Lower leg skin (tissue), 4 donors: Measurements from ENCODE around the gene PALLD. TPM values are rescaled to one million over a fixed set of nuclear protein-coding genes. Genes with fewer than 3 reads are reported as not detected.
A peak's percentile ranks its signal among the peaks of the same experiment; 100 is the strongest.

Source experiments
- DNase-seq, 2 donors: peaks; one replicate each; pipeline ENCODE4 v3.0.0-alpha.2; 2019; ENCODE audit warnings: low spot score in 2 of 2
- H3K4me3 ChIP-seq: fragments of 200-600 bp; sonication (generic); 2 replicates; pipeline ENCODE4 v1.5.1; 2017; ENCODE audit warnings: mild to moderate bottlenecking, low read depth; ENCODE audit not compliant: poor library complexity, severe bottlenecking
- CTCF ChIP-seq, 3 donors: fragments of 450-650 bp; IDR thresholded peaks; one replicate each; pipeline ENCODE4 v1.5.1; 2016; ENCODE audit warnings: antibody characterized with exemption in 3 of 3, mild to moderate bottlenecking in 3 of 3, moderate library complexity in 2 of 3
- POLR2A ChIP-seq, 2 donors: fragments of 450-650 bp; IDR thresholded peaks; one replicate each; pipeline ENCODE4 v1.6.1; 2016 to 2017; ENCODE audit warnings: antibody characterized with exemption in 2 of 2, mild to moderate bottlenecking in 1 of 2, moderate library complexity in 1 of 2
- WGBS, 2 donors: methylation state at CpG; one replicate each; pipeline ENCODE4 v1.1.5; 2018; 5-methylcytosine and 5-hydroxymethylcytosine counted together
- intact Hi-C: fragments of 100-400 bp; cut with DNase I; formaldehyde crosslinking; loops from one replicate; pipeline ENCODE4 v1.15.0; 2023; ENCODE audit warnings: low total_unique reads
- total RNA-seq, 4 donors: library from RNA; depleted of rRNA; stranded (reverse); fragments of >200 nt; gene quantifications; one replicate each; pipeline ENCODE4 v1.1.0, GENCODE V29; 2016

Gene PALLD
- total RNA-seq, 4 donors from 2014 or later = 46.1 to 103 (median 77.6) TPM

GRCh38 chr4:168619266-168619631 lies 122.4 kb downstream of the PALLD start:
- intact Hi-C loops = no loop called here
- no peak for DNase-seq
- TF ChIP-seq CTCF (IDR thresholded peaks at IDR 0.05) (no peak), POLR2A (IDR thresholded peaks at IDR 0.05) (no peak)
- no peak overlapping the region for H3K4me3 ChIP-seq

GRCh38 chr4:168621806-168622589 lies 125.1 kb downstream of the PALLD start:
- peak in 1 of 2 donors; percentile 2 for DNase-seq
- intact Hi-C loops = no loop called here
- TF ChIP-seq CTCF (IDR thresholded peaks at IDR 0.05) (no peak), POLR2A (IDR thresholded peaks at IDR 0.05) (no peak)
- no peak overlapping the region for H3K4me3 ChIP-seq
- WGBS, 2 donors = 82 to 85% methylated on average over 9 of the region's 9 CpGs

GRCh38 chr4:168622600-168622999 lies 125.7 kb downstream of the PALLD start:
- TF ChIP-seq CTCF (IDR thresholded peaks at IDR 0.05) (no peak), POLR2A (IDR thresholded peaks at IDR 0.05) (no peak)
- no peak overlapping the region for H3K4me3 ChIP-seq
- DNase-seq = no peak
- WGBS, 2 donors = 77 to 87% methylated on average over 5 of the region's 5 CpGs
- intact Hi-C loops = no loop called here

- no peak overlapping the region for H3K4me3 ChIP-seq
- intact Hi-C loops = no loop called here
- TF ChIP-seq CTCF (IDR thresholded peaks at IDR 0.05) (no peak), POLR2A (IDR thresholded peaks at IDR 0.05) (no peak)
- no peak for DNase-seq
Measured at GRCh38 chr4:168623011-168623410, 126.2 kb downstream of the PALLD start.

GRCh38 chr4:168623484-168623883 lies 126.6 kb downstream of the PALLD start:
- H3K4me3 ChIP-seq = no peak overlapping the region
- DNase-seq = peak in 1 of 2 donors; percentile 10
- TF ChIP-seq CTCF (IDR thresholded peaks at IDR 0.05) = no peak
- TF ChIP-seq POLR2A (IDR thresholded peaks at IDR 0.05) = no peak
- WGBS, 2 donors = 96 to 97% methylated on average over 5 of the region's 5 CpGs
- intact Hi-C loops = no loop called here

- 92 to 98% methylated on average over 5 of the region's 5 CpGs for WGBS, 2 donors
- intact Hi-C loops = no loop called here
- TF ChIP-seq POLR2A (IDR thresholded peaks at IDR 0.05) (no peak), CTCF (IDR thresholded peaks at IDR 0.05) (no peak)
- no peak overlapping the region for H3K4me3 ChIP-seq
- DNase-seq = peak in 1 of 2 donors; percentile 26
Measured at GRCh38 chr4:168628251-168628650, 131.4 kb downstream of the PALLD start.
